Measurements from ENCODE around the gene RNASE9. TPM values are rescaled to one million over a fixed set of nuclear protein-coding genes. Genes with fewer than 3 reads are reported as not detected.

RNASE9 gene
- total and polyA plus RNA-seq, 9 of the 15 experiments (the other 6 are each of a cell fraction or from before 2014, with no cell fraction given): not detected

GRCh38 chr14:20556500-20557211, 4.2 kb downstream of the RNASE9 start (continued):
- TF ChIP-seq TCF3 (CRISPR knock-in tag; IDR thresholded peaks at IDR 0.05) (peak; percentile 48), CTBP1 (IDR thresholded peaks at IDR 0.05; ENCODE audit: borderline replicate concordance) (peak; percentile 23; the same call in 1 of the 2 replicates), KLF16 (IDR thresholded peaks at IDR 0.05) (peak; percentile 58; the same call in 1 of the 2 replicates), CBFA2T2 (conservative IDR thresholded peaks at IDR 0.05) (peak; percentile 75), ELK3 (CRISPR knock-in tag; IDR thresholded peaks at IDR 0.05) (no peak), DPF2 (IDR thresholded peaks at IDR 0.05) (peak; percentile 43; the same call in 1 of the 2 replicates), KDM1A (IDR thresholded peaks at IDR 0.05) (peak; percentile 36 to 37; a peak in 1 of 4 replicates), EP300 (IDR thresholded peaks at IDR 0.05; ENCODE audit: low read length) (peak; percentile 43; the same call in 1 of the 2 replicates), ZZZ3 (IDR thresholded peaks at IDR 0.05) (no peak), ARID1B (IDR thresholded peaks at IDR 0.05) (peak; percentile 71), NR3C1 (CRISPR knock-in tag; IDR thresholded peaks at IDR 0.05) (no peak), TAL1 (IDR thresholded peaks at IDR 0.05) (peak; percentile 57), ZNF76 (CRISPR knock-in tag; IDR thresholded peaks at IDR 0.05; ENCODE audit: borderline replicate concordance) (no peak), ZNF277 (CRISPR knock-in tag; IDR thresholded peaks at IDR 0.05; ENCODE audit: borderline replicate concordance) (no peak), PTRF (tag; IDR thresholded peaks at IDR 0.05) (no peak), NCOA2 (IDR thresholded peaks at IDR 0.05; ENCODE audit: partially characterized antibody in 2 of 2) (no peak), CEBPG (CRISPR knock-in tag; IDR thresholded peaks at IDR 0.05) (no peak), CEBPG (tag; conservative IDR thresholded peaks at IDR 0.05 in 1 of 2, IDR thresholded peaks at IDR 0.05 in 1 of 2) (0 out of 4 replicates have a peak, but pooled peaks of 1 of the 2 experiments have one; percentile 11), ZNF830 (CRISPR knock-in tag; IDR thresholded peaks at IDR 0.05) (no peak)
